WTC11 (cell line): Measurements from ENCODE around the gene TMX2. TPM values are rescaled to one million over a fixed set of nuclear protein-coding genes. Genes with fewer than 3 reads are reported as not detected.
A peak's percentile ranks its signal among the peaks of the same experiment; 100 is the strongest.

Experiments used
- ATAC-seq: fragments of 200-7000 bp; cut with Tn5 transposase; 2 replicates; pipeline ENCODE4 v1.10.0; 2021; ENCODE audit warnings: mild to moderate bottlenecking, moderate library complexity
- CTCF ChIA-PET: fragments of 300-600 bp; sonication (Branson Sonifier 250); formaldehyde crosslinking; loops from one replicate; lab custom pipeline; 2021; ENCODE audit warnings: antibody characterized with exemption; lab: Charles Lee
- POLR2A ChIA-PET: fragments of 350-600 bp; sonication (Branson Sonifier 250); formaldehyde crosslinking; loops from one replicate; lab custom pipeline; 2021; ENCODE audit warnings: antibody characterized with exemption; lab: Charles Lee
- DNase-seq: peaks from one replicate; pipeline ENCODE4 v3.0.0; 2021; ENCODE audit warnings: low spot score
- H3K27ac Mint-ChIP-seq: 2 replicates; pipeline ENCODE4 v1.8.0; 2021; ENCODE audit warnings: mixed read lengths
- H3K27me3 Mint-ChIP-seq: 2 replicates; pipeline ENCODE4 v1.8.0; 2021; ENCODE audit warnings: low read depth, mild to moderate bottlenecking, moderate library complexity, mixed read lengths
- H3K36me3 Mint-ChIP-seq: 2 replicates; pipeline ENCODE4 v1.8.0; 2021; ENCODE audit warnings: mixed read lengths
- H3K4me1 Mint-ChIP-seq: 2 replicates; pipeline ENCODE4 v1.8.0; 2022; ENCODE audit warnings: mixed read lengths
- H3K4me3 Mint-ChIP-seq: 2 replicates; pipeline ENCODE4 v1.8.0; 2021; ENCODE audit warnings: mild to moderate bottlenecking, moderate library complexity, mixed read lengths
- H3K9me3 Mint-ChIP-seq: 2 replicates; pipeline ENCODE4 v1.8.0; 2021; ENCODE audit warnings: mixed read lengths
- ATF6 ChIP-seq: sonication (generic); formaldehyde crosslinking; IDR thresholded peaks from 2 replicates; pipeline ENCODE4 v1.8.1; 2023; ENCODE audit warnings: mild to moderate bottlenecking, missing genetic modification reagents
- EMX1 ChIP-seq: fragments of 250-450 bp; sonication (Bioruptor Pico); IDR thresholded peaks from 2 replicates; pipeline ENCODE4 v1.8.0; 2021; ENCODE audit warnings: mild to moderate bottlenecking
- ESRRA ChIP-seq: sonication (generic); formaldehyde crosslinking; IDR thresholded peaks from 2 replicates; pipeline ENCODE4 v1.8.1; 2022; ENCODE audit warnings: mild to moderate bottlenecking, missing genetic modification reagents, borderline replicate concordance
- IRF1 ChIP-seq: sonication (generic); formaldehyde crosslinking; IDR thresholded peaks from 2 replicates; pipeline ENCODE4 v1.8.0; 2023; ENCODE audit warnings: missing genetic modification reagents
- IRF2 ChIP-seq: sonication (generic); formaldehyde crosslinking; IDR thresholded peaks from 2 replicates; pipeline ENCODE4 v1.8.0; 2022; ENCODE audit warnings: low read depth, missing genetic modification reagents, borderline replicate concordance
- MAX ChIP-seq: sonication (generic); formaldehyde crosslinking; IDR thresholded peaks from 2 replicates; pipeline ENCODE4 v1.8.0; 2022; ENCODE audit warnings: mild to moderate bottlenecking, missing genetic modification reagents
- MYBL2 ChIP-seq: sonication (generic); formaldehyde crosslinking; IDR thresholded peaks from 2 replicates; pipeline ENCODE4 v1.8.1; 2023; ENCODE audit warnings: mild to moderate bottlenecking, moderate library complexity, missing genetic modification reagents
- NFE2L1 ChIP-seq: sonication (generic); formaldehyde crosslinking; IDR thresholded peaks from 2 replicates; pipeline ENCODE4 v1.8.1; 2023; ENCODE audit warnings: missing genetic modification reagents
- NFYB ChIP-seq: sonication (generic); formaldehyde crosslinking; conservative IDR thresholded peaks from 2 replicates; pipeline ENCODE4 v1.8.0; 2022; ENCODE audit warnings: low read depth, missing genetic modification reagents
- NR1H2 ChIP-seq: sonication (generic); formaldehyde crosslinking; IDR thresholded peaks from 2 replicates; pipeline ENCODE4 v1.9.0; 2021; ENCODE audit warnings: mild to moderate bottlenecking, moderate library complexity, missing genetic modification reagents
- PRRX2 ChIP-seq: fragments of 250-450 bp; sonication (Bioruptor Pico); IDR thresholded peaks from 2 replicates; pipeline ENCODE4 v1.8.0; 2021; ENCODE audit warnings: mild to moderate bottlenecking
- RORB ChIP-seq: fragments of 250-450 bp; sonication (Bioruptor Pico); IDR thresholded peaks from 2 replicates; pipeline ENCODE4 v1.9.0; 2021; ENCODE audit warnings: mild to moderate bottlenecking
- SP1 ChIP-seq: sonication (generic); formaldehyde crosslinking; conservative IDR thresholded peaks from 2 replicates; pipeline ENCODE4 v1.8.1; 2022; ENCODE audit warnings: missing genetic modification reagents
- TEAD4 ChIP-seq: sonication (generic); formaldehyde crosslinking; IDR thresholded peaks from 2 replicates; pipeline ENCODE4 v1.8.0; 2022; ENCODE audit warnings: mild to moderate bottlenecking, missing genetic modification reagents
- TP53 ChIP-seq: sonication (generic); formaldehyde crosslinking; IDR thresholded peaks from 2 replicates; pipeline ENCODE4 v1.8.1; 2023; ENCODE audit warnings: mild to moderate bottlenecking, missing genetic modification reagents
- ZNF263 ChIP-seq: sonication (generic); formaldehyde crosslinking; IDR thresholded peaks from 2 replicates; pipeline ENCODE4 v1.8.1; 2022; ENCODE audit warnings: low read depth, mild to moderate bottlenecking, moderate library complexity, missing genetic modification reagents
- ZNF317 ChIP-seq: sonication (generic); formaldehyde crosslinking; IDR thresholded peaks from 2 replicates; pipeline ENCODE4 v1.8.1; 2023; ENCODE audit warnings: low read depth, mild to moderate bottlenecking, moderate library complexity, missing genetic modification reagents, borderline replicate concordance
- ZNF671 ChIP-seq: fragments of 250-450 bp; sonication (Bioruptor Pico); IDR thresholded peaks from 2 replicates; pipeline ENCODE4 v1.8.0; 2021; ENCODE audit warnings: mild to moderate bottlenecking
- total RNA-seq: library from RNA; stranded (reverse); gene quantifications from 3 replicates; pipeline ENCODE4 v1.2.3, GENCODE V29; 2021
- TF ChIP-seq, protein P1 (sequence below): fragments of 250-450 bp; sonication (Bioruptor Pico); conservative IDR thresholded peaks from 2 replicates; pipeline ENCODE4 v1.9.0; 2021; ENCODE audit warnings: mild to moderate bottlenecking
- TF ChIP-seq, protein P2 (sequence below): sonication (generic); formaldehyde crosslinking; IDR thresholded peaks from 2 replicates; pipeline ENCODE4 v1.8.0; 2022; ENCODE audit warnings: missing genetic modification reagents

The TMX2 gene
- total RNA-seq, 1 experiment from 2014 or later, result 85.4 TPM

- TF ChIP-seq, protein P1, sequence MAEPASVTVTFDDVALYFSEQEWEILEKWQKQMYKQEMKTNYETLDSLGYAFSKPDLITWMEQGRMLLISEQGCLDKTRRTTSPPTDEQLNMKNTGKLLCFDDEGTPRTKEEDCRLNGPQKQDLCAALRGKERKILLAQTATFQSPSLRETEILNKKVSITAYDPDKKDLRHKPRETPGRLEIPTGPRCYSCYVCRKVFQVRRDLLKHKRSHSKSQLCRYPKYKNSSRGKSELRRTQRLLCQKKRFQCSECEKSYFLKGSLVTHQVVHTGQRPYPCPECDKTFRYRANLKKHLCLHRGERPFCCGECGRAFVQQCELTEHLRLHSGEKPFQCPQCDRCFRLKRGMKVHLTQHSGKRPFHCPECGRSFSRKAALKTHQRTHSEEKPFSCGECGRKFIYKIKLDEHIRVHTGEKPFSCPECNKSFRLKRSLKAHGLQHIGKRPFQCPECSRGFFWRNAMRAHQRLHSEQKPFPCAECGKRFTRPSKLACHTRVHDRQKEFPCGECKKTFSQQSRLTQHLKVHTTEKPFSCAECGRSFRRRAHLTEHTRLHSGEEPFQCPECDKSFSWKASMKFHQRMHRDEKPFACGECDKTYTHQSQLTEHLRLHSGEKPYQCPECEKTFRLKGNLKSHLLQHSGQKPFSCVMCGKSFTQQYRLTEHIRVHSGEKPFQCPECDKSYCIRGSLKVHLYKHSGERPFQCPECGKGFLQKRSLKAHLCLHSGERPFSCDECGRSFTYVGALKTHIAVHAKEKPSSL (CRISPR knock-in tag), result no peak
- no peak for TF ChIP-seq ESRRA
Measured at GRCh38 chr11:57787006-57787604, 74.7 kb downstream of the TMX2 start (continued).

GRCh38 chr11:57787920-57788702 lies 75.7 kb downstream of the TMX2 start:
- peak; percentile 77 for ATAC-seq
- H3K27ac Mint-ChIP-seq, result peak overlapping the region; percentile 81
- H3K36me3 Mint-ChIP-seq, result peaks cover 12% of the 10 kb centered on the region
- H3K27me3 Mint-ChIP-seq, result no peaks in the 10 kb centered on the region
- peak; percentile 31 for DNase-seq
- H3K4me1 Mint-ChIP-seq, result peaks cover 61% of the 10 kb centered on the region
- no peak for TF ChIP-seq TEAD4 (CRISPR knock-in tag)
- no peak for TF ChIP-seq RORB
- TF ChIP-seq IRF2 (CRISPR knock-in tag), result no peak
- TF ChIP-seq MYBL2, result no peak
- TF ChIP-seq PRRX2 (CRISPR knock-in tag), result no peak
- no peak for TF ChIP-seq MAX
- peak overlapping the region; percentile 17; the same call in 1 of the 2 replicates for H3K4me3 Mint-ChIP-seq
- ChIA-PET POLR2A (interaction anchor here (1.0 to 1.6 kb wide), 3 partner anchors 9 to 47 kb away, joined by 3 to 5 read pairs (median 3); partner anchors contain the start of gene SELENOH), CTCF (interaction anchor here (1.7 to 3.9 kb wide), 3 partner anchors 9 to 37 kb away, joined by 5 to 17 read pairs (median 14); partner anchors contain the start of gene BTBD18)
- H3K9me3 Mint-ChIP-seq, result no peaks in the 10 kb centered on the region

GRCh38 chr11:57788703-57789088 lies 76.3 kb downstream of the TMX2 start:
- ATAC-seq (no peak), DNase-seq (no peak)
- H3K36me3 Mint-ChIP-seq, result peaks cover 14% of the 10 kb centered on the region
- no peaks in the 10 kb centered on the region for H3K9me3 Mint-ChIP-seq
- no peak overlapping the region for H3K4me3 Mint-ChIP-seq
- CTCF ChIA-PET, result interaction anchor here (1.7 to 3.9 kb wide), 3 partner anchors 10 to 37 kb away, joined by 5 to 17 read pairs (median 14); partner anchors contain the start of gene BTBD18
- H3K4me1 Mint-ChIP-seq, result peaks cover 60% of the 10 kb centered on the region
- POLR2A ChIA-PET, result interaction anchor here (1.0 to 1.2 kb wide), 2 partner anchors 10 to 47 kb away, joined by 3 read pairs; partner anchors contain the start of gene SELENOH
- H3K27ac Mint-ChIP-seq, result peak overlapping the region; percentile 55; the same call in 1 of the 2 replicates
- H3K27me3 Mint-ChIP-seq, result no peaks in the 10 kb centered on the region
- TF ChIP-seq TEAD4 (CRISPR knock-in tag), result no peak
- TF ChIP-seq EMX1 (CRISPR knock-in tag), result no peak
- TF ChIP-seq, protein P2, sequence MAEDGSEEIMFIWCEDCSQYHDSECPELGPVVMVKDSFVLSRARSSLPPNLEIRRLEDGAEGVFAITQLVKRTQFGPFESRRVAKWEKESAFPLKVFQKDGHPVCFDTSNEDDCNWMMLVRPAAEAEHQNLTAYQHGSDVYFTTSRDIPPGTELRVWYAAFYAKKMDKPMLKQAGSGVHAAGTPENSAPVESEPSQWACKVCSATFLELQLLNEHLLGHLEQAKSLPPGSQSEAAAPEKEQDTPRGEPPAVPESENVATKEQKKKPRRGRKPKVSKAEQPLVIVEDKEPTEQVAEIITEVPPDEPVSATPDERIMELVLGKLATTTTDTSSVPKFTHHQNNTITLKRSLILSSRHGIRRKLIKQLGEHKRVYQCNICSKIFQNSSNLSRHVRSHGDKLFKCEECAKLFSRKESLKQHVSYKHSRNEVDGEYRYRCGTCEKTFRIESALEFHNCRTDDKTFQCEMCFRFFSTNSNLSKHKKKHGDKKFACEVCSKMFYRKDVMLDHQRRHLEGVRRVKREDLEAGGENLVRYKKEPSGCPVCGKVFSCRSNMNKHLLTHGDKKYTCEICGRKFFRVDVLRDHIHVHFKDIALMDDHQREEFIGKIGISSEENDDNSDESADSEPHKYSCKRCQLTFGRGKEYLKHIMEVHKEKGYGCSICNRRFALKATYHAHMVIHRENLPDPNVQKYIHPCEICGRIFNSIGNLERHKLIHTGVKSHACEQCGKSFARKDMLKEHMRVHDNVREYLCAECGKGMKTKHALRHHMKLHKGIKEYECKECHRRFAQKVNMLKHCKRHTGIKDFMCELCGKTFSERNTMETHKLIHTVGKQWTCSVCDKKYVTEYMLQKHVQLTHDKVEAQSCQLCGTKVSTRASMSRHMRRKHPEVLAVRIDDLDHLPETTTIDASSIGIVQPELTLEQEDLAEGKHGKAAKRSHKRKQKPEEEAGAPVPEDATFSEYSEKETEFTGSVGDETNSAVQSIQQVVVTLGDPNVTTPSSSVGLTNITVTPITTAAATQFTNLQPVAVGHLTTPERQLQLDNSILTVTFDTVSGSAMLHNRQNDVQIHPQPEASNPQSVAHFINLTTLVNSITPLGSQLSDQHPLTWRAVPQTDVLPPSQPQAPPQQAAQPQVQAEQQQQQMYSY (CRISPR knock-in tag), result no peak
- TF ChIP-seq, protein P1 (CRISPR knock-in tag), result no peak
- no peak for TF ChIP-seq SP1 (CRISPR knock-in tag)
- no peak for TF ChIP-seq IRF1
- TF ChIP-seq ATF6 (CRISPR knock-in tag), result no peak
- TF ChIP-seq NFE2L1 (CRISPR knock-in tag), result no peak
- no peak for TF ChIP-seq NR1H2 (CRISPR knock-in tag)
- TF ChIP-seq ZNF671 (CRISPR knock-in tag), result no peak
- no peak for TF ChIP-seq ZNF317 (CRISPR knock-in tag)
- no peak for TF ChIP-seq TP53 (CRISPR knock-in tag)
- TF ChIP-seq NFYB (CRISPR knock-in tag), result no peak
- TF ChIP-seq MYBL2, result no peak
- TF ChIP-seq ZNF263, result no peak
